HepG2 (cell line): ENCODE results near the gene SHISA9. TPM values are rescaled to one million over a fixed set of nuclear protein-coding genes. Genes with fewer than 3 reads are reported as not detected.
A peak's percentile ranks its signal among the peaks of the same experiment; 100 is the strongest.

ENCODE experiments used
- ATAC-seq: fragments of 200-7000 bp; cut with Tn5 transposase; 3 replicates; pipeline ENCODE4 v1.9.1; 2020; ENCODE audit warnings: mild to moderate bottlenecking, moderate library complexity
- BruUV-seq: library from RNA; stranded (reverse); fragments of 400-500 nt; replicated peaks from 2 replicates; lab custom pipeline; 2021; lab: Mats Ljungman, UMichigan
- CTCF ChIA-PET: fragments of 300-600 bp; formaldehyde crosslinking; extraction: SDS; loops from one replicate; lab custom pipeline; 2021; ENCODE audit warnings: low total read pairs, inconsistent platforms, low intra/inter-chr PET ratio; lab: Yijun Ruan, JAX
- POLR2A ChIA-PET: fragments of 350-600 bp; sonication (Branson Sonifier 250); formaldehyde crosslinking; loops from one replicate; lab custom pipeline; 2020; ENCODE audit warnings: antibody characterized with exemption, inconsistent platforms; lab: Yijun Ruan, JAX
- DNase-seq: peaks from one replicate; pipeline ENCODE4 v3.0.0-alpha.2; 2015; ENCODE audit warnings: low spot score
- FAIRE-seq: peaks from 3 replicates; lab custom pipeline; 2011; peaks lifted over from hg19 to GRCh38; lab: Jason Lieb, UNC
- H2AFZ ChIP-seq: one replicate; pipeline ENCODE4 v1.6.1; 2011; ENCODE audit warnings: low read length, inconsistent platforms
- H3K27ac ChIP-seq: fragments of 300-600 bp; 3 replicates; pipeline ENCODE4 v1.8.0; 2011; ENCODE audit warnings: mixed run types, mild to moderate bottlenecking, mixed read lengths, low read length, inconsistent platforms; ENCODE audit not compliant: insufficient read depth; ENCODE audit errors: extremely low read length
- H3K27me3 ChIP-seq, 2 experiments: fragments of 200-600 bp in 1 of 2; 2 replicates in 1 of 2; 3 replicates in 1 of 2; pipeline versions ENCODE4 v1.6.0 to v1.8.0; 2011; ENCODE audit warnings: low read length in 2 of 2, mild to moderate bottlenecking in 2 of 2, moderate library complexity in 2 of 2, inconsistent platforms in 1 of 2; ENCODE audit not compliant: insufficient read depth in 2 of 2, control insufficient read depth in 1 of 2
- H3K36me3 ChIP-seq, 2 experiments: fragments of 200-600 bp in 1 of 2; replicated peaks in 1 of 2; 2 replicates in 1 of 2; 3 replicates in 1 of 2; pipeline versions ENCODE4 v1.5.1 to v1.8.0; 2011; ENCODE audit warnings: low read length in 2 of 2, inconsistent platforms in 1 of 2; ENCODE audit not compliant: insufficient read depth in 2 of 2, control insufficient read depth in 1 of 2
- H3K4me1 ChIP-seq: 2 replicates; pipeline ENCODE4 v1.5.1; 2012; ENCODE audit warnings: low read length, inconsistent platforms; ENCODE audit not compliant: insufficient read depth
- H3K4me2 ChIP-seq: 2 replicates; pipeline ENCODE4 v1.6.0; 2011; ENCODE audit warnings: low read depth, low read length, inconsistent platforms
- H3K4me3 ChIP-seq, 3 experiments: fragments of 200-600 bp in 1 of 3; sonication (generic), shearing (Covaris generic) in 1 of 3; replicated peaks in 1 of 3; 2 replicates each; pipeline ENCODE4 v1.5.1; 2011 to 2016; ENCODE audit warnings: low read length in 3 of 3, inconsistent platforms in 2 of 3, low read depth in 2 of 3, mild to moderate bottlenecking in 2 of 3, control low read depth in 1 of 3, mixed read lengths in 1 of 3; ENCODE audit not compliant: insufficient read depth in 1 of 3
- H3K79me2 ChIP-seq: one replicate; pipeline ENCODE4 v1.6.1; 2011; ENCODE audit warnings: low read length, inconsistent platforms; ENCODE audit not compliant: insufficient read depth
- H3K9ac ChIP-seq: 2 replicates; pipeline ENCODE4 v1.6.0; 2011; ENCODE audit warnings: mild to moderate bottlenecking, low read depth, low read length, inconsistent platforms; ENCODE audit not compliant: insufficient read depth
- H3K9me3 ChIP-seq: 2 replicates; pipeline ENCODE4 v1.5.1; 2012; ENCODE audit warnings: mild to moderate bottlenecking, low read length
- H4K20me1 ChIP-seq: 2 replicates; pipeline ENCODE4 v1.6.0; 2011; ENCODE audit warnings: inconsistent platforms, mild to moderate bottlenecking, low read length, moderate library complexity; ENCODE audit not compliant: insufficient read depth
- CEBPB ChIP-seq: IDR thresholded peaks from 2 replicates; pipeline ENCODE4 v1.6.1; 2011; ENCODE audit warnings: low read depth, low read length, improper control_type of control experiment, borderline replicate concordance
- CEBPG ChIP-seq: IDR thresholded peaks from 2 replicates; pipeline ENCODE4 v1.6.1; 2016
- EHMT2 ChIP-seq: fragments of 200-600 bp; sonication (generic); IDR thresholded peaks from 2 replicates; pipeline ENCODE4 v1.7.0; 2017; ENCODE audit warnings: antibody characterized with exemption, low read depth, low read length, borderline replicate concordance
- HOXD1 ChIP-seq: sonication (generic); formaldehyde crosslinking; IDR thresholded peaks from 2 replicates; pipeline ENCODE4 v1.5.0; 2020; ENCODE audit warnings: missing genetic modification reagents
- NFYC ChIP-seq: IDR thresholded peaks from 2 replicates; pipeline ENCODE4 v1.6.1; 2016; ENCODE audit warnings: missing genetic modification reagents, missing compliant biosample characterization
- REL ChIP-seq: sonication (generic); formaldehyde crosslinking; conservative IDR thresholded peaks from 2 replicates; pipeline ENCODE4 v1.8.0; 2022; ENCODE audit warnings: mild to moderate bottlenecking, missing genetic modification reagents, moderate library complexity
- ZNF225 ChIP-seq: sonication (generic); formaldehyde crosslinking; IDR thresholded peaks from 2 replicates; pipeline ENCODE4 v1.4.0; 2020; ENCODE audit warnings: mild to moderate bottlenecking, missing genetic modification reagents
- ZNF562 ChIP-seq: sonication (generic); formaldehyde crosslinking; IDR thresholded peaks from 2 replicates; pipeline ENCODE4 v1.8.0; 2022; ENCODE audit warnings: missing genetic modification reagents, borderline replicate concordance
- ZNF670 ChIP-seq: sonication (generic); formaldehyde crosslinking; IDR thresholded peaks from 2 replicates; pipeline ENCODE4 v1.8.0; 2022; ENCODE audit warnings: mild to moderate bottlenecking, missing genetic modification reagents, borderline replicate concordance
- WGBS: methylation state at CpG from one replicate; pipeline ENCODE4 v1.1.6; 2017; ENCODE audit warnings: low lambda C conversion rate; 5-methylcytosine and 5-hydroxymethylcytosine counted together
- in situ Hi-C: cut with HindIII; loops from 2 replicates; pipeline ENCODE4 v1.10.0; 2017; ENCODE audit warnings: low pct_unique_long_range_greater_than_20kb; ENCODE audit not compliant: extremely low pct_ligation_motif_present
- intact Hi-C: fragments of 100-400 bp; cut with micrococcal nuclease; formaldehyde crosslinking; loops from one replicate; pipeline ENCODE4 v1.10.0; 2022; ENCODE audit not compliant: unreplicated experiment
- polyA plus RNA-seq, 8 experiments: library from polyadenylated mRNA; depleted of rRNA in 3 of 8; stranded (reverse) in 7 of 8; unstranded in 1 of 8; fragments of >200 nt; fragmentation: Illumina TruSeq in 4 of 8; extraction: Trizol in 4 of 8; gene quantifications; 2 replicates each; pipeline versions ENCODE4 v1.2.1 to v1.2.3, GENCODE V29; 2011 to 2016; ENCODE audit warnings: low read depth in 4 of 8, missing spikeins in 1 of 8, mixed read lengths in 1 of 8; ENCODE audit not compliant: insufficient read depth in 1 of 8
- total RNA-seq, 5 experiments: library from RNA; depleted of rRNA; stranded (reverse); fragments of >200 nt; fragmentation: Illumina TruSeq; extraction: Trizol; gene quantifications; 2 replicates each; pipeline ENCODE4 v1.2.3, GENCODE V29; 2016; ENCODE audit warnings: low read depth in 1 of 5
- TF ChIP-seq, protein P1 (sequence below), 2 experiments: sonication (generic) in 1 of 2; formaldehyde crosslinking in 1 of 2; IDR thresholded peaks; 2 replicates each; pipeline versions ENCODE4 v1.5.1 to v1.6.1; 2011 to 2020; ENCODE audit warnings: borderline replicate concordance in 1 of 2, low read depth in 1 of 2, low read length in 1 of 2, mild to moderate bottlenecking in 1 of 2, missing genetic modification reagents in 1 of 2, moderate library complexity in 1 of 2
- TF ChIP-seq, protein P2 (sequence below): sonication (generic); formaldehyde crosslinking; IDR thresholded peaks from 2 replicates; pipeline ENCODE4 v1.8.1; 2023; ENCODE audit warnings: missing genetic modification reagents, mild to moderate bottlenecking, borderline replicate concordance
- TF ChIP-seq, protein P3 (sequence below), 2 experiments: fragments of 450-650 bp in 1 of 2; sonication (generic) in 1 of 2; formaldehyde crosslinking; IDR thresholded peaks; 2 replicates each; pipeline versions ENCODE4 v1.5.0 to v1.8.0; 2020 to 2022; ENCODE audit warnings: mild to moderate bottlenecking in 1 of 2, missing genetic modification reagents in 1 of 2

Gene SHISA9
- total and polyA plus RNA-seq, 2 of the 13 experiments (the other 11 are each of a cell fraction or from before 2014, with no cell fraction given) = 0.01 TPM; not detected in 1

DNA sequence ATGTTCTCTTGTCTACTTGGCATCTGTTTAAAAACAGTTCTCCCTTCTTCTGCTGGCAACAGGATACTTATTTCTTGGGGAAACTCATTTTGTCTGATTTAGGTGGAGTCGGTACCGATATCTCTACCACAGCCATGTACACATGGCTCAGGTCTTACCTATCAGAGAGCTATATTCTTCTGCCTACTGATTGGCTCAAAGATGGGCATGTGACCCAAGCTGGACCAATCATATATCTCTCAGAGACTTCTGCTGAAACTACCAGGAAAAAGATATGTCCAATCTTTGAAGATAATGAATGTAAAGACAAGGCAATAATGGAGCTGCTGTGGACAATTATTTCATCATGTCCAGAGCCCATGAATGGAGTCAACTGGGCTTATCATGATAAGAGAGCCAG, 21.6 kb upstream of the SHISA9 start:
- CTCF ChIA-PET = no interaction called here
- Histone ChIP-seq H3K9ac (no peak overlapping the region), H2AFZ (no peak overlapping the region), H3K79me2 (no peaks in the 10 kb centered on the region), H3K27ac (no peak overlapping the region), H3K4me1 (no peaks in the 10 kb centered on the region), H3K9me3 (no peaks in the 10 kb centered on the region), H3K4me3 (no peak overlapping the region), H4K20me1 (no peaks in the 10 kb centered on the region), H3K4me2 (no peak overlapping the region), H3K36me3 (no peaks in the 10 kb centered on the region), H3K27me3 (no peaks in the 10 kb centered on the region)
- POLR2A ChIA-PET = no interaction called here
- no peak for DNase-seq
- no TSS peak for BruUV-seq
- WGBS = 89% methylated on average over 2 of the region's 2 CpGs
- intact Hi-C loops = no loop called here
- TF ChIP-seq CEBPB (0 out of 2 replicates have a peak, but pooled peaks have one; percentile 11), NFYC (CRISPR knock-in tag) (peak; percentile 20; the same call in 1 of the 2 replicates), EHMT2 (no peak)
- TF ChIP-seq, protein P1, sequence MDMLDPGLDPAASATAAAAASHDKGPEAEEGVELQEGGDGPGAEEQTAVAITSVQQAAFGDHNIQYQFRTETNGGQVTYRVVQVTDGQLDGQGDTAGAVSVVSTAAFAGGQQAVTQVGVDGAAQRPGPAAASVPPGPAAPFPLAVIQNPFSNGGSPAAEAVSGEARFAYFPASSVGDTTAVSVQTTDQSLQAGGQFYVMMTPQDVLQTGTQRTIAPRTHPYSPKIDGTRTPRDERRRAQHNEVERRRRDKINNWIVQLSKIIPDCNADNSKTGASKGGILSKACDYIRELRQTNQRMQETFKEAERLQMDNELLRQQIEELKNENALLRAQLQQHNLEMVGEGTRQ (IDR thresholded peaks at IDR 0.05; ENCODE audit: low read depth, low read length) = peak; percentile 28
- TF ChIP-seq, protein P1 (CRISPR knock-in tag; IDR thresholded peaks at IDR 0.05; ENCODE audit: borderline replicate concordance) = peak; percentile 51; the same call in 1 of the 2 replicates
- in situ Hi-C loops = no loop called here
- no peak for FAIRE-seq
- no peak for ATAC-seq

DNA sequence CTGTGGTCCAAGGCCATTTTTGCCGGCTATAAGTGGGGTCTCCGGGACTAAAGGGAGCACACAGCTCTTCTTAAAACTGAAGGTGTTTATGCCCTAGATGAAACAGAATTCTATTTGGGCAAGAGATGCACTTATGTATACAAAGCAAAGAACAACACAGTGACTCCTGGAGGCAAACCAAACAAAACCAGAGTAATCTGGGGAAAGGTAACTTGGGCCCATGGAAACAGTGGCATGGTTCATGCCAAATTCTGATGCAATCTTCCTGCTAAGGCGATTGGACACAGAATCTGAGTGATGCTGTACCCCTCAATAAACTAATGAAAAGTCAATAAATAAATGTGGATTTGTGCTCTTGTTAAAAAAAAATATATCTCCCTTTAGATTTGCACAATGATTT, 20.2 kb upstream of the SHISA9 start:
- no peak for FAIRE-seq
- intact Hi-C loops (no loop called here), in situ Hi-C loops (no loop called here)
- no peaks in the 10 kb centered on the region for H4K20me1 ChIP-seq
- H3K27me3 ChIP-seq = no peaks in the 10 kb centered on the region
- BruUV-seq = no TSS peak
- H3K9me3 ChIP-seq = no peaks in the 10 kb centered on the region
- no peak overlapping the region for H3K9ac ChIP-seq
- DNase-seq = no peak
- H3K4me2 ChIP-seq = no peak overlapping the region
- no peaks in the 10 kb centered on the region for H3K4me1 ChIP-seq
- WGBS = 5% methylated on average over 3 of the region's 3 CpGs
- H2AFZ ChIP-seq = no peak overlapping the region
- CTCF ChIA-PET = no interaction called here
- H3K79me2 ChIP-seq = no peaks in the 10 kb centered on the region
- no peak overlapping the region for H3K27ac ChIP-seq
- ATAC-seq = no peak
- no peak overlapping the region for H3K4me3 ChIP-seq
- H3K36me3 ChIP-seq = no peaks in the 10 kb centered on the region
- no peak for TF ChIP-seq ZNF225 (CRISPR knock-in tag)
- TF ChIP-seq ZNF670 (CRISPR knock-in tag) = no peak
- TF ChIP-seq, protein P2, sequence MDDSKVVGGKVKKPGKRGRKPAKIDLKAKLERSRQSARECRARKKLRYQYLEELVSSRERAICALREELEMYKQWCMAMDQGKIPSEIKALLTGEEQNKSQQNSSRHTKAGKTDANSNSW (CRISPR knock-in tag) = no peak
- TF ChIP-seq CEBPB = 0 out of 2 replicates have a peak, but pooled peaks have one; percentile 13
- no peak for TF ChIP-seq HOXD1 (CRISPR knock-in tag)
- TF ChIP-seq, protein P3, sequence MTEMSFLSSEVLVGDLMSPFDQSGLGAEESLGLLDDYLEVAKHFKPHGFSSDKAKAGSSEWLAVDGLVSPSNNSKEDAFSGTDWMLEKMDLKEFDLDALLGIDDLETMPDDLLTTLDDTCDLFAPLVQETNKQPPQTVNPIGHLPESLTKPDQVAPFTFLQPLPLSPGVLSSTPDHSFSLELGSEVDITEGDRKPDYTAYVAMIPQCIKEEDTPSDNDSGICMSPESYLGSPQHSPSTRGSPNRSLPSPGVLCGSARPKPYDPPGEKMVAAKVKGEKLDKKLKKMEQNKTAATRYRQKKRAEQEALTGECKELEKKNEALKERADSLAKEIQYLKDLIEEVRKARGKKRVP (CRISPR knock-in tag; IDR thresholded peaks at IDR 0.05) = peak in 1 of 2 experiments; percentile 67; a peak in 2 of 4 replicates
- no peak for TF ChIP-seq ZNF562 (CRISPR knock-in tag)
- TF ChIP-seq CEBPG (CRISPR knock-in tag) = peak; percentile 30; the same call in 1 of the 2 replicates
- no peak for TF ChIP-seq REL (CRISPR knock-in tag)
- POLR2A ChIA-PET = no interaction called here
